GM12873 (cell line): ENCODE data around the gene NSMF.

Experiments
- CTCF ChIP-seq: IDR thresholded peaks from 2 replicates; pipeline ENCODE4 v1.5.1; 2012; ENCODE audit warnings: low read depth, mild to moderate bottlenecking, moderate library complexity, low read length, control low read depth; ENCODE audit not compliant: insufficient read depth; ENCODE audit errors: missing control alignments

The NSMF gene

GRCh38 chr9:137494550-137495351, 35.6 kb upstream of the NSMF start:
- no peak for TF ChIP-seq CTCF

GRCh38 chr9:137494104-137494544, 35.0 kb upstream of the NSMF start:
- TF ChIP-seq CTCF, result no peak

GRCh38 chr9:137493364-137494103, 34.4 kb upstream of the NSMF start:
- no peak for TF ChIP-seq CTCF

GRCh38 chr9:137492464-137493363, 33.6 kb upstream of the NSMF start:
- TF ChIP-seq CTCF, result no peak

GRCh38 chr9:137491735-137492432, 32.8 kb upstream of the NSMF start:
- no peak for TF ChIP-seq CTCF

GRCh38 chr9:137490532-137491186, 31.5 kb upstream of the NSMF start:
- TF ChIP-seq CTCF, result no peak
